ENCODE data around the gene NOX4.

The NOX4 gene

DNA sequence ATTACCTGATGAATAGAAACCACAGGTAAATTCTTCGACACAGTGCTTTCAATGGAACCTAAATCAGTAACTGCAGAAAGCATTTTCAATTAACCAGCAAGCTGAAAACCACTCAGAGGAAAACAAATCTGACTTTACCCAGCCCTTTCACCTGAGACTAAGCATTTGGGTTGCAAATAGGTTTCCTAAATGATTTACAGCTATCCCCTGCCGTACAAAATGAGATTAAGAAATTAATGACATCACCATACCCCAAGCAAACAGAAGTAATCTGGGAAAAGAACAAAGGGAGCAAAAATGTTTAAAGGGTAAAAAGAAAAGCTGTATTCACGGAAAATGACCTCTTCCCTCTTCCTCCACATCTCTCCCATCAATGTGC, 584 bp downstream of the NOX4 start:
- TF ChIP-seq SP1 (IDR thresholded peaks at IDR 0.05) (no peak), ARNT (IDR thresholded peaks at IDR 0.05) (no peak), FOXK2 (IDR thresholded peaks at IDR 0.05) (no peak), HDGF (IDR thresholded peaks at IDR 0.05; ENCODE audit: borderline replicate concordance) (no peak), L3MBTL2 (conservative IDR thresholded peaks at IDR 0.05) (no peak), NFRKB (IDR thresholded peaks at IDR 0.05) (no peak), ELF4 (IDR thresholded peaks at IDR 0.05) (no peak), TARDBP (IDR thresholded peaks at IDR 0.05) (no peak), BHLHE40 (IDR thresholded peaks at IDR 0.05; ENCODE audit: borderline replicate concordance) (no peak), FOXM1 (IDR thresholded peaks at IDR 0.05; ENCODE audit: borderline replicate concordance) (no peak), ZNF384 (IDR thresholded peaks at IDR 0.05) (no peak), SUZ12 (IDR thresholded peaks at IDR 0.05) (no peak), LEF1 (IDR thresholded peaks at IDR 0.05; ENCODE audit: borderline replicate concordance) (no peak), CTBP1 (IDR thresholded peaks at IDR 0.05; ENCODE audit: borderline replicate concordance) (no peak), FOXA1 (IDR thresholded peaks at IDR 0.05) (no peak)
- TF ChIP-seq, protein P1, sequence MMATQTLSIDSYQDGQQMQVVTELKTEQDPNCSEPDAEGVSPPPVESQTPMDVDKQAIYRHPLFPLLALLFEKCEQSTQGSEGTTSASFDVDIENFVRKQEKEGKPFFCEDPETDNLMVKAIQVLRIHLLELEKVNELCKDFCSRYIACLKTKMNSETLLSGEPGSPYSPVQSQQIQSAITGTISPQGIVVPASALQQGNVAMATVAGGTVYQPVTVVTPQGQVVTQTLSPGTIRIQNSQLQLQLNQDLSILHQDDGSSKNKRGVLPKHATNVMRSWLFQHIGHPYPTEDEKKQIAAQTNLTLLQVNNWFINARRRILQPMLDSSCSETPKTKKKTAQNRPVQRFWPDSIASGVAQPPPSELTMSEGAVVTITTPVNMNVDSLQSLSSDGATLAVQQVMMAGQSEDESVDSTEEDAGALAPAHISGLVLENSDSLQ (IDR thresholded peaks at IDR 0.05): no peak
- POLR2A ChIA-PET: no interaction called here
- DNase-seq (ENCODE audit: extremely low spot score): no peak

DNA sequence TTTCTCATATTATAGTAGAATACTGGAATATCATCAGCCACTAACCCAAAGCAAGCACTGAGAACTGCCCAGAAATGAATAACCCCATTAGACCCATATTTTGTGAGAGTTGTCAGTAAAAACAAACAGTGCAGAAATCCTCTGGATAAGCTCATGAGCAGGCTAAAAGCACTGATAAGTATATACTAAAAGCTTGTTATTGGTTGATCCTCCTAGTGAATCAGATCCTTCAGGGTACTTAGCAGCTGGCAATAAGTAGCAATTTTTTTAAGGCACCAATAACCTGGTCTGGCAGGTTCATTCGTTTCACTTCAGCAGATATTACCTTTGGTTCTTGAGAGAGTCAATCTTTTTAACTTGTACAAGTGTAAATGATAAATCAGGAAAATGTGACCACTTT, 1.2 kb downstream of the NOX4 start:
- CTCF ChIA-PET: interaction anchor here (0.5 kb wide), 1 partner anchor 1401 kb away, joined by 4 read pairs; no protein-coding TSS in a partner anchor
- DNase-seq (ENCODE audit: extremely low spot score): no peak
- POLR2A ChIA-PET: no interaction called here
- TF ChIP-seq TARDBP (IDR thresholded peaks at IDR 0.05) (no peak), ARNT (IDR thresholded peaks at IDR 0.05) (no peak), FOXK2 (IDR thresholded peaks at IDR 0.05) (no peak), BHLHE40 (IDR thresholded peaks at IDR 0.05; ENCODE audit: borderline replicate concordance) (no peak), SUZ12 (IDR thresholded peaks at IDR 0.05) (no peak), ELF4 (IDR thresholded peaks at IDR 0.05) (no peak), FOXM1 (IDR thresholded peaks at IDR 0.05; ENCODE audit: borderline replicate concordance) (no peak), HDGF (IDR thresholded peaks at IDR 0.05; ENCODE audit: borderline replicate concordance) (no peak), ZNF384 (IDR thresholded peaks at IDR 0.05) (no peak), CTBP1 (IDR thresholded peaks at IDR 0.05; ENCODE audit: borderline replicate concordance) (no peak), LEF1 (IDR thresholded peaks at IDR 0.05; ENCODE audit: borderline replicate concordance) (no peak), FOXA1 (IDR thresholded peaks at IDR 0.05) (no peak), L3MBTL2 (conservative IDR thresholded peaks at IDR 0.05) (no peak)

More for the DNA sequence above, 584 bp downstream of the NOX4 start:
- CTCF ChIA-PET: no interaction called here

DNA sequence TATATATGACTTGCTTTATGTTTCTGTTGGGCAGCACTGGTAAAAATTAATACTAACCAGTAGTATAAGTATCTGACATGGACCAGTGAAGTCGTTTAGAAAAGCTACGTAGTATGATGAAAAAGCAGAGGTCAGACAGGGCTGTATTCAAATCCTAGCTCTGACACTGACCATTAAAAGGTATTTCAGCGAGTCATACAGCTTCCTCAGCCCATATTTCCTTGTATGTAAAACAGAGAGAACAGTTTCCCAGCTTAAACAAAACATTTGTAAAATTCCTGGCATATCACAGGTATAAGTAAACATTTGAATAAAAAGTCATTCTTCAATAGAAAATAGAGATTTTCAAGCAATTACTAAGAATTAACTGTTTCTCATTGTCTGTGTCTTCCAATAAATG, 4.2 kb downstream of the NOX4 start:
- TF ChIP-seq NFRKB (IDR thresholded peaks at IDR 0.05) (no peak), LEF1 (IDR thresholded peaks at IDR 0.05; ENCODE audit: borderline replicate concordance) (no peak), FOXA1 (IDR thresholded peaks at IDR 0.05) (no peak), FOXK2 (IDR thresholded peaks at IDR 0.05) (no peak), BHLHE40 (IDR thresholded peaks at IDR 0.05; ENCODE audit: borderline replicate concordance) (no peak), FOXM1 (IDR thresholded peaks at IDR 0.05; ENCODE audit: borderline replicate concordance) (no peak), CTBP1 (IDR thresholded peaks at IDR 0.05; ENCODE audit: borderline replicate concordance) (no peak), SP1 (IDR thresholded peaks at IDR 0.05) (no peak)
- TF ChIP-seq, protein P1 (IDR thresholded peaks at IDR 0.05): no peak
- ChIA-PET POLR2A (no interaction called here), CTCF (interaction anchor here (0.6 kb wide), 1 partner anchor 10 kb away, joined by 3 read pairs; no protein-coding TSS in a partner anchor)
- DNase-seq (ENCODE audit: extremely low spot score): no peak

DNA sequence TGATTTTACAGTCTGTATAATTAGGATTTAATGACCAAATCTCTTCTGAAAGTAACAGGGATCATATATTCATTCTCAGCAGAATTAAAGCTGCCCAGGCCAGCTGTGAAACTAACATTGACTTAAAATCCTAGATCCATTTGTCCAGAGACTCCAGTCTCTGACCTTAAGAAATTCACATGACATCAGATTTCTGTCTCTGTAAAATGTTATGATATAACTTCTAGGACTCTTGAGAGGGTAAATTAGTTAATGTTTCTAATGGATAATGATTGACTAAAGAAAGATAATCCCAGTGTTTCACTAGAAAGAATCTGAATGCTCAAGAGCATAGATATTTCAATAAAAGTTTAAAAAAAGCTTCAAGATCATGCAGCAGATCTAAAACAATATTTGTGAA, 6.3 kb downstream of the NOX4 start:
- TF ChIP-seq, protein P1 (IDR thresholded peaks at IDR 0.05): no peak
- TF ChIP-seq TARDBP (IDR thresholded peaks at IDR 0.05): no peak
- no peak for TF ChIP-seq LEF1 (IDR thresholded peaks at IDR 0.05; ENCODE audit: borderline replicate concordance)
- no peak for TF ChIP-seq FOXM1 (IDR thresholded peaks at IDR 0.05; ENCODE audit: borderline replicate concordance)
- ChIA-PET CTCF (no interaction called here), POLR2A (no interaction called here)
- DNase-seq (ENCODE audit: extremely low spot score): no peak

DNA sequence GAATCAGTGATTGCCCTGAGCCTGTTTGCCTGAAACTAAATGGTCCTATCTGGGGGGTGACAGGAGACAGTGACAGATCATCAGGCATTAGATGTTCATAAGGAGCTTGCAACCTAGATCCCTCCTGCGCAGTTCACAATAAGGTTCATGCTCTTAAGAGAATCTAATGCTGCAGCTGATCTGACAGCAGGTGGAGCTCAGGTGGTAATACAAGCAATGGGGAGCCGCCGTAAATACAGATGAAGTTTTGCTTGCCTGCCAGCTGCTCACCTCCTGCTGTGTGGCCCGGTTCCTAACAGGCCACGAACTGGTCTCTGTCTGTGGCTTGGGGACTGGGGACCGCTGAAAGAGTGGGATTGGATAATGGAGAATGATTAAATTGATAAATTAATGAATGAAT, 14.0 kb downstream of the NOX4 start:
- no peak for DNase-seq (ENCODE audit: extremely low spot score)
- ChIA-PET POLR2A (no interaction called here), CTCF (no interaction called here)

More for the DNA sequence above, 14.0 kb downstream of the NOX4 start:
- no peak for TF ChIP-seq ELF4 (IDR thresholded peaks at IDR 0.05)
- TF ChIP-seq TARDBP (IDR thresholded peaks at IDR 0.05): no peak
- TF ChIP-seq ZNF384 (IDR thresholded peaks at IDR 0.05): no peak
- TF ChIP-seq SP1 (IDR thresholded peaks at IDR 0.05): no peak
- TF ChIP-seq, protein P1 (IDR thresholded peaks at IDR 0.05): no peak
- no peak for TF ChIP-seq L3MBTL2 (conservative IDR thresholded peaks at IDR 0.05)
- TF ChIP-seq BHLHE40 (IDR thresholded peaks at IDR 0.05; ENCODE audit: borderline replicate concordance): no peak
- no peak for TF ChIP-seq FOXM1 (IDR thresholded peaks at IDR 0.05; ENCODE audit: borderline replicate concordance)
- no peak for TF ChIP-seq FOXA1 (IDR thresholded peaks at IDR 0.05)
- no peak for TF ChIP-seq NFRKB (IDR thresholded peaks at IDR 0.05)
- no peak for TF ChIP-seq CTBP1 (IDR thresholded peaks at IDR 0.05; ENCODE audit: borderline replicate concordance)
- no peak for TF ChIP-seq FOXK2 (IDR thresholded peaks at IDR 0.05)
- no peak for TF ChIP-seq ARNT (IDR thresholded peaks at IDR 0.05)
- no peak for TF ChIP-seq HDGF (IDR thresholded peaks at IDR 0.05; ENCODE audit: borderline replicate concordance)
- TF ChIP-seq LEF1 (IDR thresholded peaks at IDR 0.05; ENCODE audit: borderline replicate concordance): no peak
- TF ChIP-seq SUZ12 (IDR thresholded peaks at IDR 0.05): no peak
